ENCODE measurements around the gene PRELID3B.

DNA sequence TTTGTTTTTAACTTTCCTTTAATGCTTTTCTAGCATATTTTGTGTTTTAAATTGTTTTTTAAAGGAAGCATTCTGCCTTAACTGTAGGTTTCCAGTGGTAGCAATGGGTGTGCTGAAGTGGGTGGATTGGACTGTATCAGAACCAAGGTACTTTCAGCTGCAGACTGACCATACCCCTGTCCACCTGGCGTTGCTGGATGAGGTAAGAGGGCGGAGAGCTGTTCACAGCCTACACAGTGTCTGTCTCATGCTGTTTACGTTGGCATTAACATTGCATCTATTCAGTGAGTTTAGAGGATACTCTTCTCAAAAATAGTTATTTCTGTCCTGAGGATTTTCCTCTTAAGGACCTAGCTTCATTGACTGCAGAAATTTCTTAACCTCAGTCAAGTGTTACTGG is 49.7 kb downstream of the PRELID3B start:
- TF ChIP-seq, protein P1, sequence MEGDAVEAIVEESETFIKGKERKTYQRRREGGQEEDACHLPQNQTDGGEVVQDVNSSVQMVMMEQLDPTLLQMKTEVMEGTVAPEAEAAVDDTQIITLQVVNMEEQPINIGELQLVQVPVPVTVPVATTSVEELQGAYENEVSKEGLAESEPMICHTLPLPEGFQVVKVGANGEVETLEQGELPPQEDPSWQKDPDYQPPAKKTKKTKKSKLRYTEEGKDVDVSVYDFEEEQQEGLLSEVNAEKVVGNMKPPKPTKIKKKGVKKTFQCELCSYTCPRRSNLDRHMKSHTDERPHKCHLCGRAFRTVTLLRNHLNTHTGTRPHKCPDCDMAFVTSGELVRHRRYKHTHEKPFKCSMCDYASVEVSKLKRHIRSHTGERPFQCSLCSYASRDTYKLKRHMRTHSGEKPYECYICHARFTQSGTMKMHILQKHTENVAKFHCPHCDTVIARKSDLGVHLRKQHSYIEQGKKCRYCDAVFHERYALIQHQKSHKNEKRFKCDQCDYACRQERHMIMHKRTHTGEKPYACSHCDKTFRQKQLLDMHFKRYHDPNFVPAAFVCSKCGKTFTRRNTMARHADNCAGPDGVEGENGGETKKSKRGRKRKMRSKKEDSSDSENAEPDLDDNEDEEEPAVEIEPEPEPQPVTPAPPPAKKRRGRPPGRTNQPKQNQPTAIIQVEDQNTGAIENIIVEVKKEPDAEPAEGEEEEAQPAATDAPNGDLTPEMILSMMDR (IDR thresholded peaks at IDR 0.05; ENCODE audit: control extremely low read depth in 1 of 3, insufficient read depth in 1 of 3, low read depth in 1 of 3, low read length in 3 of 3) = no peak
- TF ChIP-seq POLR2AphosphoS5 (IDR thresholded peaks at IDR 0.05; ENCODE audit: low read depth, low read length) (no peak), KDM5A (IDR thresholded peaks at IDR 0.05; ENCODE audit: low read length) (no peak), POLR2A (IDR thresholded peaks at IDR 0.05; ENCODE audit: control extremely low read depth in 1 of 2, low read depth in 2 of 2, low read length in 2 of 2) (no peak), SUZ12 (IDR thresholded peaks at IDR 0.05; ENCODE audit: low read length) (no peak), CHD1 (IDR thresholded peaks at IDR 0.05; ENCODE audit: low read depth, low read length) (no peak), TCF12 (IDR thresholded peaks at IDR 0.05; ENCODE audit: low read depth, low read length) (no peak), TAF1 (IDR thresholded peaks at IDR 0.05; ENCODE audit: low read depth, low read length) (no peak)
- TF ChIP-seq, protein P2, sequence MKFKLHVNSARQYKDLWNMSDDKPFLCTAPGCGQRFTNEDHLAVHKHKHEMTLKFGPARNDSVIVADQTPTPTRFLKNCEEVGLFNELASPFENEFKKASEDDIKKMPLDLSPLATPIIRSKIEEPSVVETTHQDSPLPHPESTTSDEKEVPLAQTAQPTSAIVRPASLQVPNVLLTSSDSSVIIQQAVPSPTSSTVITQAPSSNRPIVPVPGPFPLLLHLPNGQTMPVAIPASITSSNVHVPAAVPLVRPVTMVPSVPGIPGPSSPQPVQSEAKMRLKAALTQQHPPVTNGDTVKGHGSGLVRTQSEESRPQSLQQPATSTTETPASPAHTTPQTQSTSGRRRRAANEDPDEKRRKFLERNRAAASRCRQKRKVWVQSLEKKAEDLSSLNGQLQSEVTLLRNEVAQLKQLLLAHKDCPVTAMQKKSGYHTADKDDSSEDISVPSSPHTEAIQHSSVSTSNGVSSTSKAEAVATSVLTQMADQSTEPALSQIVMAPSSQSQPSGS (IDR thresholded peaks at IDR 0.05; ENCODE audit: low read length) = no peak
